GM21737 (cell line): ENCODE measurements around the gene UNC79.
"Not testable (repeated sequence)": the region's sequence is repeated elsewhere in the genome, so short reads cannot be mapped to it uniquely, and the experiment has no call there.

ENCODE experiments used
- ATAC-seq: cut with Tn5 transposase; IDR thresholded peaks from one replicate; pipeline ENCODE4 v1.9.1; 2021; ENCODE audit warnings: mild to moderate bottlenecking, moderate library complexity; ENCODE audit not compliant: unreplicated experiment

UNC79 gene

GRCh38 chr14:93493054-93493453 is 62.3 kb downstream of the UNC79 start:
- no peak for ATAC-seq

- not testable (repeated sequence) for ATAC-seq
These were observed 62.9 kb downstream of the UNC79 start for GRCh38 chr14:93493622-93494021.

GRCh38 chr14:93496856-93497741 is 66.4 kb downstream of the UNC79 start:
- no peak for ATAC-seq

DNA sequence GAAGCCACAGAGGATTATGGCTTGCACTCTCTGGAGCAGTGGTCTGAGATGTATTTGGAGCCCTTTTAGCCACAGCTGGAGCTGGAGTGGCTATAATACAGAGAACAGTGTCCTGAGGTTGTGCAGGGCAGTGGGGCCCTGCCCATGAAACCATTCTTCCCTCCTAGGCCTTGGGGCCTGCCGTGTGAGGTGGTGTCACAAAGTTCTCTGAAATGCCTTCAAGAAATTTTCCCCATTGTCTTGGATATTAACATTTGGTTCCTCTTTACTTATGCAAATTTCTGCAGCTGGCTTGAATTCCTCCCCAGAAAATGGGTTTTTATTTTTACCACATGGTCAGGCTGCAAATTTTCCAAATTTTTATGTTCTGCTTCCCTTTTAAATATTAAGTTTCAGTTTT is 79.3 kb downstream of the UNC79 start:
- ATAC-seq, result no peak

GRCh38 chr14:93511001-93511400 is 80.3 kb downstream of the UNC79 start:
- ATAC-seq, result no peak

DNA sequence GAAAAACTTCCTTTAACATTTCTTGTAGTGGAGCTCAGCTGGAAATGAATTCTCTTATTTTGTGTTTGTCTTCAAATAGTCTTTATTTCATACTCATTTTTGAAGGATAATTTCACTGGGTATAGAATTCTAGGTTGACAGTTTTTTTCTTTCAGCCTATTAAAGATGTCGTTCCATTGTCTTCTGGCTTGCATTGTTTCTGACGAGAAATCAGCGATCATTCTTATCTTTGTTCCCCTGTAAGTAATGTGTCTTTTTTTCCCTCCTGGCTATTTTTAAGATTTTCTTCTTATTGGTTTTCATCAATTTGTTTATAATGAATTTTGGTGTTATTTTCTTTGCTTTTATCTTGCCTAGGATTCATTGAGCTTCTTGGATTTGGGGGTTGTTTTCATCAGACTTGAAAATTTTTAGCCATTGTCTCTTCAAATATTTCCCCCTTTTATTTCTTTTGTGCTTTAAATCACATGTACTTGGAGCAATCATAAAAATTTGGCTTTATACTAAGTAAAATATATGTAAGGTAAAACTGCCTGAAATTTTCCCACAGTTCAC is 89.4 kb downstream of the UNC79 start:
- no peak for ATAC-seq

GRCh38 chr14:93522221-93522620 is 91.5 kb downstream of the UNC79 start:
- no peak for ATAC-seq

DNA sequence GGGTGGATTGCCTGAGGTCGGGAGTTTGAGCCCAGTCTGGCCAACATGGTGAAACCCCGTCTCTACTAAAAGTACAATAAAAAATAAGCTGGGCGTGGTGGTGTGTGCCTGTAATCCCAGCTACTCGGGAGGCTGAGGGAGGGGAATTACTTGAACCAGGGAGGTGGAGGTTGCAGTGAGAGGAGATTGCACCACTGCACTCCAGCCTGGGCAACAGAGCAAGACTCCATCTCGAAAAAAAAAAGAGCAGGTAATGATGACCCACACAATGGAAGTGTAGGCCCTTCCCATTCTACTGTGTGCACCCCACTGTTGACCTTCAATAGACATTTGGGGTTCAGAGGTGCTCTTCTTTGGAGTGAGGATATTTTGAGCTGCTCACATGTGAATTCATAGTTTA is 94.5 kb downstream of the UNC79 start:
- ATAC-seq, result not testable (repeated sequence)

DNA sequence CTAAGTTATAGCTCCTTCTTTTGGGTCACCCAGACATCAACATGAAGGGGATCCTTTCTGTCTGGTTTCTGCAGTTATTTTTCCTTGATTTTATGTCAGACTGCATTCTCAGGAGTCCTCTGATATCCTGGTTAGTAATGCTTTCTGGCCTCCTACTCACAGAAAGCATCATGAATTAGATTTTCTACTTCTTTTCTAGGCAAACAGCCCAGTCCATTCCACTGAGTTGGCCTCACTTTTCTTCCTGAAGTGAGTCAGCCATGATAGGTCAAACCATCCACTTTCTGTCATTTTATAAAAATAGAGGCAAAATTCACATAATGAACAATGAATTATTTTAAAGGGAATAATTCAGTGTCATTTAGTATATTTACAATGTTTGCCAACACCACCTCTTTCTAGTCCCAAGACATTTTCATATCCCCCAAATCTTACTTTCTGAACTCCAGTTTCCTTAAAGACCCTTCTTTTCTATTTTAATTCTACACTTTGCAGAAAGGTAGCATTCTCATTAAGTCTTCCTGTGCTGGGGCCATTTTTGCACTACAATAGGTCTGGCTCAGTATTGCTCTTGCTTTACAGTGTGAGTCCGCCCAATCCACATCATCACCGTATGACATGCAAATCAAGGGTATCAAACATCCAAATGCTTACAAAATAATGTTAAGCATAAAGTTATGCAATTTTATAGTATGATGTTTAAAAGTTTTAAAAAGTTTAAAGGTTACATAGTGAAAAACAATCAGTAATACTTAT is 95.1 kb downstream of the UNC79 start:
- no peak for ATAC-seq

DNA sequence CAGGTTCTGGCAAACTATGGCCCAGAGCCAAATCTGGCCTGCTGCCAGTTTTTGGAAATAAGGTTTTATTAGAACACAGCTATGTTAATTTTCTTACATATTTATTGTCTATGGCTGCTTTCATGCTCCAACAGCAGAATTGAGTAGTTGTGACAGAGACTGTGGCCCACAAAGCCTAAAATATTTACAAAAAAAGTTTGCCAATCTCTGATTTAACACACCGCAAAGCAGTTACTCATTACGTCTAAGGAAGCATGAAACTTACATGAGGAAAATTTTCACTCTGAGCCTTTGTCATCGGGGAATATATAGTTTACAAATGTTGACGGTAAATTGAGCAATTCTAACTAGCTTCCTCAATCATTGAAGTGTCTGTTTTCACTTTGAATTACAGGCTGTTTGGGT is 96.5 kb downstream of the UNC79 start:
- ATAC-seq, result no peak

DNA sequence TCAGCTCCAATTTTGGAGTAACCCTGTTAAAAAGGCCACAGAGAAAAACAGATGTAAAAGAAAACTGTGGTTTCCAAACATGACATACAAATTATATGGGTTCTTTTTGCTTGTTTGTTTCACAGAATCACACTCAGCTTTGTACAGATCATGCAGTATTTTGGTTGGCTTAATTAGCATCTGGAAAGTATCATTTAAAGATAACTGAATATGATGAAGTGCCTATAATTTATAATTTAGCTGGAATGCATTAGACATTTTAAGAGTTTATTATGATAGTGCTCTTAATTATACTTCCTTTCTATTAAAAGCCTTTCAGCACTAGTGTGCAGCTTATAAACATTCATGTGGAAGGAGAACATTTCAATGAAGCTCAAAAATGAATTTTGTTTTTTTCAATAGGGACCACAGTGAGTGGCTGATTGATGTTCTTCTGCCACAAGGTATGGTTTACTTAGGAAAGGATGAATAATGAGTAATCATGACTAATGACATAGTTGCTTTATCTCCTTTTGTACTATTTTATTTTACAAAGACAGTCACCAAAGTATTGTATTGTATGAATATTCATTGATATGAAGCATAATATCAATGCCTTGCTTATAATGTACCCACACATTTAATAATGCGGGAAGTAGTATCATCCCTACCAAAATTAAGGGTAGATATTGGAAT is 98.3 kb downstream of the UNC79 start:
- ATAC-seq, result no peak

DNA sequence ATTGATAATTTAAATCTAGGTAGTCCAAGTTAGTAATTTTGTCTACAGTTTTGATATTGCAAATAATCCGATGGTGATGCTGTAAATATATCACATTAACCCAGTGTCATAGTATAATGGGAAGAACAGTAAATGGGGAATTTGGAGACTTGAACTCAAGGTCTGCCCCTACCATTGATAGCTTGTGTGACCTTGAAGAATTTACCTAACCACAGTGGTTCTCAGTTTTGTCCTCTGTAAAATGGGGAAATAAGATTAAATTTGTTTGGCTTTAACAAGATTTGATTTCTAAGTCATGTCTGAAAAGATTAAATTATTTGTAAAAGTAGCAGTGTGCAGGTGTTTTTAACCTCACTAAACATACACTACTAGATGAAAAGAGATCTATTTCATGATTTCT is 100.9 kb downstream of the UNC79 start:
- no peak for ATAC-seq

- ATAC-seq, result no peak
These were observed 101.8 kb downstream of the UNC79 start for GRCh38 chr14:93532541-93532940.

GRCh38 chr14:93533437-93533836 is 102.7 kb downstream of the UNC79 start:
- ATAC-seq, result no peak

DNA sequence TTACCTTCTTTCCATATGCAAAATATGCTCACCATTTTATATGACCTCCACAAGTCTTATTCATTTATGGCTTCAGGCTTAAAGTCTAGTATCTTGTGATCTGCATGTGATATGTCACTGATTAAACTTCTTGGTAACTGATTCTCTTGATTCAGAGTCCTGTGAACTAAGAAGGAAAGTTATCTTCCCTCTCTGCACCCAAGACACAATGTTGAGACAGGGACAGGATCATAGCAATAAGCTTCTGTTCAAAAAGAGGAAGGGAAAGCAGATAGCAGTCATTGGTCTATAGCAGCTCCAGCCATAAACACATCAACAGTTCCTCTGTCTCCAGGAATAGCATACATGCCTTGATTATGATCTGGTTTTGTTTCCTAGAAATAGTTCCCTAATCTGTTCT is 103.1 kb downstream of the UNC79 start:
- ATAC-seq, result peak; percentile 77

DNA sequence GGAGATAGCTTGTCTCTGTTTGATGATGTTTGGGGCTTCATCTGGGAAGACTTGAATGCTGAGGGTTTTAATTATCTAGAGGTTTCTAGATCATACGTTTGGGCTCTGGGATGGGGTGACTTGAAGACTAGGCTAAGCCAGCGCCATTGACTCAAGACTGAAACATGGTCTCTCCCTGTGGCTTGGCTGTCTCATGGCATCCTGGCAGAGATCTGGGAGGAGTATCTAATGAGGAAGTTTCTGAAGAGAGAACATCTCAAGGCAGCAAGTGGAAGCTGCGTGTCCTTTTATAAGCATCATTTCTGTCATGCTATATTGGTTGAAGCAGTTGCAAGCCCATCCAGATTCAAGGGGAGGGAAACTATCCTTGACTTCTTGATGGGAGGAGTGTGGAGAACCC is 104.8 kb downstream of the UNC79 start:
- ATAC-seq, result no peak

DNA sequence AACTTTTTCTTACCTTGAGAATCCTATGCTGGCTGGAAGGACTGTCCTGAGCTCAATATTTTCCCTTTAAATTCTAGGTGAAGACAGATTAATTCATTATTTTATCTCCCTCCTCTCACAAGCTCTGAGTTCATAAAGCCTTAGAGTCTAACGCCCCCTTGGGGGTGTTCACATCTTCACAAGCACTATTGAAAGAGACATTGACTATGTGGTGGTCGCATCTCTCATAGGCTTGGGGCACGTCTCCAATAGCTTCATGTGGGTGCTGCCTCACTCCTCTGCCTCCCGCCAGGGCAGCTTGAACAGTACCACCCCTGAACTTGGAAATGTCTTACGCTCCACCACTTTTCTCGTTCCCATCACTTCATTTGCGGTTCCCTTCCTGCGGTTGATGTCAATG is 106.2 kb downstream of the UNC79 start:
- ATAC-seq, result no peak

DNA sequence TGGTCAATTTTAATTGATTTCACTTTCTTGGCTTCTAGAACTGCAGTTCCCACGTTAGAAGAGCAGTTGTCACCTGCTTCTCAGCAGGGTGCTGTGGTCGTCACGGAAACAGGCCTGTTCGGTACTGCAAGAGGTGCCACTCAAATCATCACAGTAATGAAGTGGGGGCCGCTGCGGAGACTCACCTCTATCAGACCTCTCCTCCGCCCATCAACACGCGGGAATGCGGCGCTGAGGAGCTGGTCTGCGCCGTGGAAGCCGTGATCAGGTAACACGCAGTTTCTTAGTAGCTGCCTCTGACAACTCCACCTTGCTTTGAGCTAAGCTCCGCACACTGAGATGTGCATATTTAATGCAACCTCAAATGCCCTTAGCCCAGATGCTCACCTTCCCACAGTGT is 107.2 kb downstream of the UNC79 start:
- ATAC-seq, result no peak

- ATAC-seq, result no peak
These were observed 107.7 kb downstream of the UNC79 start for GRCh38 chr14:93538413-93538812.

- no peak for ATAC-seq
These were observed 109.5 kb downstream of the UNC79 start for GRCh38 chr14:93540235-93540634.

DNA sequence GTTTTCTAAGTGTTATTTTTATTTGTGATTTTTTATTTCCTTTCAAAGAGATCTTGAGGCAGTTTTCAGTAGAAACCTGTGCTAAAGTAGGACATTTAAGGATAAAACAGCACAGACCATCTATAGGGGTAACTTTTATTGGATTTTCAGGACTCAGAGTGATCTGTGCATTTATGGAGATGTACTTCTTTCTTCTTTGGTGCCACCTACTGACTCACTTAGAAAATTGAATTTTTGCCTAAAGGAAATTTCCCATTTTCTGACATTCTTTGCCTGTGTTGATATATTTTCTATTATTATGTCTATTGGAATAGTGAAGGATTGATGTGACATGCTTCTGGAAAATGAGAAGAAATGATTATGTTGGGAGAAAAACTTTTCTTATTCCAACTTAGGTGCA is 113.0 kb downstream of the UNC79 start:
- ATAC-seq, result no peak
